ENCODE results near the gene OVOL1.
A peak's percentile ranks its signal among the peaks of the same experiment; 100 is the strongest.

OVOL1 gene

DNA sequence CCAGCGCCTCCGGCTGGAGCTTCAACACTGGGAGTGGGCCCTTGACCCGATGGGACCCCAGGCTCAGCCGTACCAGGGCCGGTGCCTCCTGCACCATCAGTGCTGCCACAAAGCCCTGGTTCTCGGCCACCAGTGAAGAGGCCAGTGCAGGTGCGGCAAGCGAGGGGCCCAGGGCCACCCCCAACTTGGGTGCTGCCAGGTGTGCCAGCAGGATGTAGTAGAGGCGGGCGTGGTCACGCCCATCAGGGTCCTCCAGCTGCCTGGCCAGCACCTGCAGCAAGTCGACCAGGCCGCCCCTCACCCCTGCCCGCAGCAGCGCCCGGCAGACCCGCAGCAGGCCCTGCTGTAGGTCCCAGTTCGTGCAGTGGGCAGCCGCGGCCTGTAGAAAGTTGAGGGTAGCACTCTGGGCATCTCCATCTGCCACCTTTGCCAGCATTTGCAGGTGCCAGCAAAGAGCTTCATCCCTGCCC, 8.4 kb upstream of the OVOL1 start:
- DNase-seq (ENCODE audit: low read depth), result no peak

DNA sequence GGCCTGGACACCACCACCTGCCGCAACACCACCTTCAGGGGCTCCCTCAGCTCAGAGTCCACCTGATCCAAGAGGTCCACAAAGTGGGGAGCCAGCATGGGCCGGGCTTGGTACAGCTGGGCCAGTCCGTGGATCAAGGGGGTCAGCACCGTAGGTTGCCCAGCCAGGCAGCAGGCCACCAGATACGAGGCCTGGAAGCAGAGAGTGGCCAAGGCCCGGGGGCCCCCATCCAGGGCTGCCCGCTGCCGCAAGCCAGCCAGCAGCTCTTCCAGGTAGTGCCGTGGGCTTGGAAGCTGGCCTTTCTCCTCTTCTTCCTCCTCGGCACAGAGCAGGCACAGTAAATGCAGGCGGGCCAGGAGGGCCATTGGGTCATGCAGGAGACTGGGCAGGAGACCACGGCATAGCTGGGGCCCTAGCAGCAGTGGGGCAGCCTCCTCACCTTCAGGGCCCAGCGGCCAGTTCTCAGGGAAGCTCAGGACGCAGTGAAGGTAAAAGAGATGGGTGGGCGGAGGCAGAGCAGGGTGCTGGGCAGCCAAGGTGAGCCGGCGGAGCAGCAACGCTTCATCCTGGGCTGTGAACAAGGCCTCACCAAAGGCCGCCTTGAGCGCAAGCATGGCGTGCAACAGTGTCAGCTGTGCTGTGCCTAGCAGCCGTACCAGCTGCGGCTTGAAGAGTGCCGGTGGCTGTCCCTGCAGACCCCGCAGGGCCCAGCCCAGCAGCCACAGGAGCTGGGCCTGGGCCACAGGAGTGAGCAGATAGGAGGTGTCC, 7.8 kb upstream of the OVOL1 start:
- DNase-seq (ENCODE audit: low read depth), result no peak

DNA sequence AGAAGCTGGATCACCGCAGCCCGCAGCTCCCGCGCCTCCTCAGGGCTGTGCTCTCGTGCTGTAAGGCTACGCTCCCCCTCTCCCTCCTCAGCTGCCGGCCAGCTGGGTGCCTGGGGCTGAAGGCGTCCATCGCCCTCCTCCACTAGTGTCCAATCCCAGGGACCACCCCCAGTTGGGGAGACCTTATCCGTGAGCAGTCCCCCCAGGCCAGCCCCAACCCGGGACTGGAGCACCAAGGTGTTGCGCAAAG, 7.3 kb upstream of the OVOL1 start:
- no peak for DNase-seq (ENCODE audit: low read depth)

DNA sequence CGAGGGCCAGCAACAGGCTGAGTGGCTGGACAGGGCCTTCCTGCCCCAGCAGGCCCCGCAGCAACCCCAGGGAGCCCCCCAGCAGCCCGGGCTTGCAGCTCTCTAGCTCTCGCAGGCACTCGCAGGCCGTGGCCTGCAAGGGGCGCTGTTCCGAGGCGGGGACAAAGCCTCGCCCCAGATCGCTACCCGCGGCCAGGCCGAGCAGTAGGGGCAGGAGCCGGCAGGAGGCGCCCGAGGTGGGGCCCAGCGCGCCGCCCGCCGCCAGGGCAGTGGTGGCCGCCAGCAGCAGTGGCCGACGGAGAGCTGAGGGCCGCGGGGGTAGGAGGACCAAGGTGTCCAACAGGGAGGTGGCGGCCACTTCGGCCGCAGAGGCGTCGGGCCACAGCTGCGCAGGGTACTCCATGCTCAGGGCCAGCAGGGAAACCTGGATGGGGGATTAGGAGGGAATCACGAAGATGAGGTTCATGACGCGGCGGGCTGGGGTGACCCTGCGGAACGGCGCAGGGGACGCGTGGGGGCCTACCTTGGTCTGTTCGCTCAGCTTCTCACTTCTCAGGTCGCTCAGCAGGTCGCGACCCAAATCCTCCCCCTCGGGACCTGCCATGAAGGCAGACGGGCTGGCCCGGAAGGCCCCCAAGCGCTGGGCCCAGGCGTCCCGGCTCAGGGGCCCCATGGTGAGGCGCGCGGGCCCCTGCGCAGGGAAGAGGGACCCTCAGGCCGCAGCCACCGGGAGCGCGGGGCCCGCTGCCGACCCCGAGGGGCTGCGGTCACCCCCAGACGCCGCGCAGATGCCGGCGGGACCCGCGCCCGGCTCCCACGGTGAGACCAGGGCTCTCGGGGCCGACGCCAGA, 6.7 kb upstream of the OVOL1 start:
- peak; percentile 79 for DNase-seq (ENCODE audit: low read depth)

DNA sequence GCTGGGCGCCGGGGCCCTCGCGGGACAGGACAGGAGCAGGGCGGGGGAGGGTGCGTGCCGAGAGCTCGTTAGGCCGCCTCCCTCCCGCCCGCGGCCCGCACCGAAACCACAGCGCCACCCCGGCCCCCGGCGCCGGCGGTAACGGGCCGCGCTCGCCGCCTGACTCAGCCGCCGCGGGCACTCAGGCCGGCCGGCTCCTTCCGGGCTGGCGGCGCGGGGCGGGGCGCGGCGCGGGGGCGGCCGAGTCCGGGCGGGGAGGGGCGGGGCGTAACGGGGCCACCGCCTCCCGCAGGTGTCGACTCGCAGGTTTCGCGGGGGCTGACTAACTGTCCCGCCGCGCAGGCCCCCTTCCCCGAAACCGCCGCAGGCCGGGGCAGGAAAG, 6.1 kb upstream of the OVOL1 start, which contains the start of gene AP5B1:
AP5B1 (minus strand) TSS at position 207 of the 382 bp plus-strand sequence. CDS start 385 bp downstream, outside the sequence.
- DNase-seq (ENCODE audit: low read depth), result peak; percentile 48

DNA sequence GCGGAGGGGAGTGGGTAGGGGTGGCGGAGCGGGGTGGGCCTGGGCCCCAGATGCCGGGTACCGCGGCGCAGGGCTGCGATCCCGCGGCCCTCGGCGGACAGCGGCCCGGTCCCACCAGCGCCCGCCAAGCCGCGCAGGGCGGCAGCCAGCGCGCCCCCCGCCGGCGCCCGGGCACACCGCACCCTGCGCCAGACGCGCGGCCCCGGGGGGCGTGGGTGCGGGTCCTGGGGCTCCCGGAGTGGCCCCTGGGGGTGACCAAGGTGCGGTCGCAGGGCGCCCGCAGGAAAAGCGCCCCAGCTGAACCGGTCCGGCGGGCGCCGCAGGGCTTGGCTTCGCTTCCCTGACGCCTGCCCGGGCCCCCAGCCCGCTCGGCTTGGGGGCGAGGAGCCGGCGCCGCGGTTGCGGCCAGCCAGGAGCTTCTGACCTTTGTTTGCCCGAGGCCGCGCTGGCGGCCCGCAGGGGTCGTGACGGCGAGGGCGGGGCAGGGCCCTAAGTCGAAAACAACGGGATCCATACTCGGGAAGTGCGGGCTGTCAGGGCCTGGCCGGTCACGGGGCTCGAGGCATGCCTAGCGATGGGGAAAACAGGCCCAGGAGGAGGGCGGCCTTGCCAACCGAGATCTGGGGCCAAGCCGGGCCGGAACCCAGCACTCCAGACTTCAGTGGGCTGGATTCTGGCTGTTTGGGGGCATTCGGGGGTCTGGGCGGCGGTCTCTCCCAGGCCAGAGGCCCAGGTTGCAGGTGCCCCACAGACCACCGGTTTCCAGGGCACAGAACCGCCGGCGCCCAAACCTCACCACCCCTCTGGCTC, 5.5 kb upstream of the OVOL1 start:
- DNase-seq (ENCODE audit: low read depth), result no peak

DNA sequence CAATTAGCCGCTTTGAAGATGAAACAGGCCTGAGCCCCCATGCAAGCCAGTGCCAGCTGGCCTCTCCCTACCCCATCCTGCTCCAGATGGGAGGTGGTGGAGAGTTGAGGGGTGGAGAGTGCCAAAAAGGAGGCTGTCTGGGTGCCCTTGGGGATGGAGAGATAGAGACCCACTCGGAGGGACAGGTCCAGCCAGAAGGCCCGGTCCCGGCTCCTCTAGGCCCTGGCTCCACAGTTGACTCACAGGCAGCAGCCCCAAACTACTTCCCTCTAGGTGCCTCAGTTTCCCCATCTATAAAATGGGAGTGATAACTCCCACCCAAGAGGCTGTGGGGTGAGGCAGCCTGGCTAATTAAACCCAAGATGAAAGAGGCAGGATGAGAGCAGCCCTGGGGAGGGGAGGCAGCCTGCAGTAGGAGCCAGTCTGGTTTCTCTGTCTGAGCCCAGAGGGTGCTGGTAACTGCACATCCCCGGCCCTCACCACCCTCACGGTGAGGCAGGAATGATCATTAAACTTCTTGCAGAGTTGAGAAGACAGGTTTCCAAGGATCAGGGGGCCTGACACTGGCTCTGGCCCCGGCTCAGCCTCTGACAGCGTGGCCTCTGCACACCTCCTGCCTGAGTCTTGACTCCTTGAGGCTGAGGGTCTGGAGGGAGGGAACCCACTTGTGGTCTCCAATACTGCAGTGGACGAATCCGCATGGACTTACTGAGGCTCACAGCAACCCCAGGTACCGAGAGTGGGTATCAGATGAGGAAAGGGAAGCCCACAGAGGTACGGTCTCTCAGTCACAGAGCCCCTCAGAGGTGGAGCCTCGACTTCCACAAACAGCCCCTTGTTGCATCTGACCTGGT, 4.7 kb upstream of the OVOL1 start:
- no peak for DNase-seq (ENCODE audit: low read depth)

DNA sequence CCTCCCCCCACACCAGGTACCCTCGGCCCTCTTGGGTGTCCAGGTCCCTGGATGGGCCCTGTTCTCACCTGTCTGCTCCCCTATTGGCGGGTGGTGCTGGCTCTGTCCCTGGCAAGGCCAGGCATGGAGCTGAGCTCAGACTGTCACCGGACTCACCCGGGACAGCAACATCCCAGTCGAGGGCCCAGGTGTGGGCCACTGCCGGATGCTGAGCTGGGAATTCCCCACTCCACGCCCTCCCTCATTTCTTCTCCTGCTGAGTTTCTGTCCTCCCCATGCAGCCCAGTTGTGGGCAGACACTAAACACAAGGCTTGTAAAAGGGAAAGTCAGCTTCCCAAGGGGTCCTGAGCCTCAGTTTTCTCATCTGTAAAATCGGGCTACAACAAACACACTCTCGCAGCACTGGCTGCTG, 4.0 kb upstream of the OVOL1 start:
- DNase-seq (ENCODE audit: low read depth), result no peak

DNA sequence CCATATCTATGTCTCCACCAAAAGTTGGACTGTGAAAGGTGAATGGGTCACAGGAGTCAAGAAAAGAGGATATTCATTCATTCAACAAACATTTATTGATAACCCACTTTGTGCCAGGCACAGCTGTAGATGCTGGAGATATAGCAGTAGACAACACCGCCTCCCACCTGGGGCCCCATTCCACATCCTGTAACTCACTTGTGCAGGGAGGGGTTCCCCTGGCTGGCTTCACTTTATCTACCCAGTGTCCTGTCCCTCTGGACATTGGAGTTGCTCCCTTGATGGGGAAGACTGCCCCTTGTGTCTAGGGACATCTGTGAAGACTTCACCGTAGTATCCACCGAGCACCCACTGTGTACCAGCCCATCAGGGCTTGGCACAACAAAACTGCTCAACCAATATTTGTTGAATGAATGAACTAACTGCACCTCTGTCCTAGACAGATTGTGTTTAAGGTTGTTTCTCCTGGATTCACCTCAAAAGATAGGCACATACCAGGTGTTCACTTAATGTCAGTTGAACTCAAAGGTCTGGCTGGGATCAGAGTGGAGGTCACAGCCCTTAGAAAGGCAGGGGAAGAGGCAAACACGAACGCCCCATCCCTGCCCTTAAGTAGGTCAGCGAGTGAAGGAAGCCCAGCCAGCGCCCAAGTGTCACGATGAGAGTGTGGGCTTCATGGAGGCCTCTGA, 1.4 kb upstream of the OVOL1 start:
- DNase-seq (ENCODE audit: low read depth), result no peak

DNA sequence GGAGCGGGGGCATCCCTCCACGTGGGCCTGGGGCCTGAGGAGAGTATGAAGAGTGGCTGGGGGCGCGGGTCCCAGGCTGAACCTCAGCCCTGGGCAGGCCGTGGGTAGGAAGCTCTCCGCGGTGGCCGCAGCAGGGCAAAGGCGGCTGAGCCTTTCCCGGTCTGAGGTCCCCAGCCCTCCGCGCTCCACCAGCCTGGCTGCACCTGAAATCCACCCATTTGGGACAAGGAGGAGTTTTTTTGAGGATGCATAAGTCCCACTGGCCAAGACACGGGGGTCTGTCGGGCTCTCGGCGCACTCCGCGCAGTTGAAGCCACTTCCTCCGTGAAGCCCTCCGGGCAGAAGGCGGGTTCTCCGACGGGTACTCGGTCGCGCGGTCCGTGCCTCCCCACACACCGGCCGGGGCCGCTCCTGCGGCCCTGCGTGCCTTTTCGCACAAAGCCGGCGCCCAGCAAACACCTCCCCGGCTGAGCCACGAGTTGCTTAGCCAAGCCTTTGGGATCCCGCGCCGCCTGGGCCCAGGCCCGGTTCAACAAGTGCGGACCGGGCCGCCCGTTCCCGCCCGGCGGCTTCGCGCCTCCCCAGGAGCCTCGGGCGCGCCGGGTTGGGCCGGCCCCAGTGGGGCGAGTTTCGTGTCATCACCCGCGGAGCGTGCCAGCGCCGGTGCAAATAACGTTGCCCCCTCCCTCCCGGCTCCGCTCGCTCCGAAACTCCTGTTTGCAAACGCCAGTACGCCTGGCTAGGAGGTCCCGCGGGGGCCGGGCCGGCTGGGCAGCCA, 666 bp upstream of the OVOL1 start:
- no peak for DNase-seq (ENCODE audit: low read depth)

DNA sequence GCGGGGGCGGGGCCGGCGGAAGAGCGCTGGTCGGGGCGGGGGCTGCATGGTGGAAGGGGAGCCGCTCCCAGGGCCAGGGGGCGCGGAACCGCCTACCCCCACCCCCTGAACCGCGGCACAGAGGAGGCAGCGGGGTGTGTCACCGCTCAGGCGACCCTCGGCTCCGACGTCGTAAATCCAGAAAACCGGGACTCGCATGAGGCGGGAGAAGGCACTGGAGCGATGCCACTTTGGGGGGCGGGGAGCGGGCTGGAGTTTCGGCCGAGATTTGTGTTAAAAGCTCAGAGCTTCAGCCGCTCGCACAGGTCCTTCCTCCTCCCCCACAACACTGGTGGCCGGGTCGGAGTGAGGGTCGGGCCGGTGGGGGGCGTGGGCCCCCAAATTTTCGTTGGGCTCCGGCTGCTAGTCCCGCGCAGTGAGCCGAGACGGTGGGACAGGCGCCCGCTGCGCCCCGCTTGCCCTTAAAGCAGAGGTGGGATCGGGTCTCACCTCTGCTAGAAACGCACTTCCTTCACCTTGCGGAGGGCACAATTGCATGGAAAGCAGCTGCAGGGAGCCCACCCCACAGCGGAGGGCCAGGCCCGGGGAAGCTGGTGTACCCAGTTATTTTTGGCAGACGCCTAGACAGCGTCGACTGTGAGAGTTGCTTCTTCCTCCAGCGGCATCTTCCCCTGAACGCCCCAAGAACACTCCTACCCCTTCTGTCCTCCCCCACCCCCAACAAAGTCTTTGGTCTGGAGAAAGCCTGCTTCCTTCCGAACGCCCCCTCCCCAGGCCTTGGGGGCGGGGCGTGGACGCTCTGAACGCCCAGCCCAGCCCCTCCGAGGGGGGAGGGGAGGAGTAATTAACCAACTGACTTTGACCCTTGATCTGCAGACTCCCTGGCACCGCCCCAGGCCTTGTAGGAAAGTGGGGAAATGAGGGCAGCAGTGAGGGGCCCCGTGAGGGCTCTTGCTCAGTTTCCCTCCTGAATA, 1.1 kb downstream of the OVOL1 start:
- no peak for DNase-seq (ENCODE audit: low read depth)

DNA sequence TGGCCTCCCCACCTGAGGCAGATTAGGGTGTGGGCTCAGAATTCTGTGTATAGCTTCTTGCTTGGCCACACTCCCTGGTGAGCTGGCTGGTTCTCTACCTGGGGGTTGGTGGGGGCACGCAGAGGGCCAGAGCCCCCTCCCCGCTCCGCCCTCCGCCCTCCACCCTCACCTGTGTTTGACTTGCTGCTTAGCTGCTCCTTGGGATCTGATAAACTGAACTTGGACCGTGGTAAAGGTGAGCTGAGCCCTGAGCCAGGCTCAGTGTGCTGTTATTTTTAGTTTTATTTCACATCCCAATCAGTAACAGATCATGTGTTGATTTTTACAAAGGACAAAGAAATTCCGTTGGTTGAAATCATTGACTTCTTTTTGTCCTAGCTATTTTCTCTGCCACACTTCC, 2.0 kb downstream of the OVOL1 start:
- DNase-seq (ENCODE audit: low read depth), result no peak

DNA sequence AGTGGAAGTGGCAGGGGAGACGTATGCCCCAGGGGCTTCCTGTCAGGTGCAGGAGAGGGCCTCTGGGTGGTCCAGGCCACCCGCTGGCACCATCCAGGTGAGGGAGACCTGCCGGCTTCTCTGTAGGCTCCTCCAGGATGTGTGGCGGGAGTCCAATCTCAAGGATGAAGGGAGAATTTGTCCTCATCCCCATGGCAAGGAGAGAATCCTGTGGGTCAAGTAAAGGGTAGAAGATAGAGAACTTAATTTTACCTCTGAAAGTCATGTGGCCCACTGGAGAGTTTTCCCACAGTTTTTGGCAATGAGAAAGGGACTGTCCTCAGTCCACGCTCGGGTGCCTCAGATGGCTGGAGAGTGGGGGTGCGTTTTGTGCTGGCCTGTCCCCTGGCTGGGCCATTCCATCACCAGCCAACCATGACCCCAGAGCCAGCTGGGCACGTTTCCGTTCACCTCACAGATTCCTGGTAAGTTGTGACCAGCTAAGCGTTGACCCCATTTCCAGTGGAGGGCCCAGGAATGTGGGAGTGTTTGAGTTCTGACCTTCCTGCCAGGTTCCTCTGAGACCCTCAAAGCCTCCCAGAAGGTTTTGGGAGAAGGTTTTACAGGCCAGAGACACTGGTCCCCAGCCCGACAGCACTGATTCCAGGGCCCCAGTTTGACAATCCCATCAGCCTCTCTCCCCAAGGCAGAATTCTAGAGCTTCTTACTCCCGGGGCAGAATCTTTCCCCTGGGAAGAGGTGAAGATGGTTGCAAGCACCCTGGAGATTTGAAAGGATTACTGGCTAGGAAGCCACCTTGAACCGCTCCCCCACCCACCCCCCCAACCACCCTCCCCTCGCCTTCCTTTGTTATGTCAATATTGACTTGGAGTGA, 2.6 kb downstream of the OVOL1 start:
- no peak for DNase-seq (ENCODE audit: low read depth)

DNA sequence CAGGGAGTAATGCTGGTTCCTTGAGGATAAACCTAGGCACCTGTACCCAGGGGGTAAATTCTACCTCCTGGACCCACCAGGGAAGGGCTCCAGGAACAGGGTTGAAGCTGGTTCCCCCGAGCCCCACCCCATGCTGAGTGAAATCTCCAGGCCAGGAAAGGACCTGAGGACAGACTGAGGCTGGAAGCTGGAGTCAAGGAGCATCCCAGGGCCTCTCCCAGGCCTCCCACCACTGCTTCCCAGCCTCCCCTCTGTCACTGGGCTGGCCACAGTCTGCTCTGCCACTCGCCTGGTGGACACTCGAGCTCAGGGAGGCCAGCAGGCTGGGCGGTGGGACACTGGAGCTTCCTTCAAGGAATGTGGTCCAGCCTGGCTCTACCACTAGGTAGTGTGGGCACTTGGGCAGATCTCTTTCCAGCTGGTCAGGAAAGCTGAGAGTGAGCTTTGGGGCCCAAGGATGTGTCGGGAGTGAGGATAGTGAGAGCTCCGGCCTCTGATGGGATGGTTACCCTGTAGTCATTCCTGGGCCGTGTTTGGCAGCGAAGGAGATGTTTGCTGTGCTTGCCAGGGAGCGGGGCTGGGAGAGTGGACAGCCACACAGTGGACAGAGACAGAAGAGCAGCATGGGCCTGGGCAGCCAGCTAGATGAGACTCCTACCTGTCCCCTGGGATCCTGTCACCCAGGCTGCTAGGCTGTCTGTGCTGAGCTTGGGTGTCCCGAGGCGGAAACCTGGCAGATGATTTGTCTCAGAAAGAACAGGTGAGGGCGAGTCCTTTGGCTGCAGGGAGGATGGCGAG, 3.4 kb downstream of the OVOL1 start:
- no peak for DNase-seq (ENCODE audit: low read depth)

DNA sequence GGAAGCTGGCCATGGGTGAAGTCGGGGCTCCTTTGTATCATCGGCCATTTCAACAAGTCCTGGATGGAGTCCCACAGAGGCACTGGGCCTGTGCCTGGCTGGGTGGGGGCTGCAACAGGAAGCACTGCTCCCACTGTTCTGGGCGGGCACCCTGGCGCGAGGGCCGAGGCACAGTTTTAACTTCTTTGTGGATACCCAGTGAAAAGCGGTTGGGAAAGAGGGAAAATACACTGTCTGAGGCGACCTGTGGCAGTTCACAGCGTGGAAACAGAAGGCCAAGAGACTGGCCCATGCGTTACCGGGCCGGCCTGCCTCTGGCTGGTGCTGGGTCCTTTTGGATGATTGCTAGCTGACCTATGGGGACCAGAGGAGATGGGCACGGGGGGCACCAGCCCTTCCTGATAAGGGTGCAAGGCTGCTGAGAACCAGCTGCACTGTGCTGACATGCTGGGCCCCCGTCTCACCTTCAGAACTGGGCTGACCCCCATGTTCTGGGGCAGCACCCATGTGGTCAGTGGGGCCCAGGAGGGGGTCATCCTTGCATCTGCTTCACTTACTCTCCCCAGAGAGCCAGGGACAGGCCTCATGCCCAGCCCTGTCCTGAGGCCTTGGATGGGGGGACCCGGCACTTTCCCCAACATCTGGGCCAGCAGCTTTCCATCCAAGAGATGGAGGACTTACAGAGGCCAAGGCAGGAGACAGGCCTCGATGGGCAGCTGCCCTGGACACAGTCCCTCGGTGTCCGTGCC, 4.2 kb downstream of the OVOL1 start:
- DNase-seq (ENCODE audit: low read depth), result no peak

DNA sequence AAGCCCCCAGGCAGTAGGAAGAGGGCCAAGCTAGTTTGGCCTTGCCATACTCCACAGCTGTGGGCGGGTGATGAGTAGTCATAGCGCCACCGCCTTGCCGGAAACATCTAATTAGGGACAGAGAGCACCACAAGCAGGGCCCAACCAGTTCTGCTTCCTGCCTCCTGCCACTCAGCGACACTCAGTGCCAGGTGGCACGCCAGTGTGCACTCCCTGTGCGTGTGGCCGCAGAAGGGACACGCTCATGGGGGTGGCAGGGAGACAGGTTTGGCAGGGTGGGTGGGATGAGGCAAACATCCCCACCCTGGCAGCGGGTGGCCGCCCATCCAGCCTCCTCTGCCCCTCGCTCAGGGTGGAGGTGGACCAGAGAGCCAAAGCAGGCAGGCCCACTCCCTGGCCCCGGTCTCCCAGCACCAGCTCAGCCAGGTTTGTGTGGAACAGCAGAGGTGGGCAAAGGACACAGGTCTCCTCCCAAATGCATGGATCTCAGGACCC, 4.9 kb downstream of the OVOL1 start:
- DNase-seq (ENCODE audit: low read depth), result no peak
